Tibial nerve (tissue), 4 donors: ENCODE results near the gene TTC7B.

Source experiments
- EP300 ChIP-seq, 2 donors: sonication (generic); formaldehyde crosslinking; IDR thresholded peaks; one replicate each; pipeline ENCODE4 v1.6.1; 2017; ENCODE audit warnings: antibody characterized with exemption in 2 of 2, mild to moderate bottlenecking in 1 of 2
- POLR2A ChIP-seq, 2 donors: fragments of 450-650 bp; IDR thresholded peaks; one replicate each; pipeline ENCODE4 v1.6.1; 2017; ENCODE audit warnings: antibody characterized with exemption in 2 of 2, mild to moderate bottlenecking in 2 of 2, moderate library complexity in 2 of 2
- TF ChIP-seq, protein P1 (sequence below), 5 experiments: fragments of 200-600 bp in 3 of 5; fragments of 450-650 bp in 2 of 5; sonication (generic) in 3 of 5; IDR thresholded peaks; one replicate each; pipeline ENCODE4 v1.5.1; 2016 to 2019; ENCODE audit warnings: antibody characterized with exemption in 5 of 5, mild to moderate bottlenecking in 3 of 5, moderate library complexity in 2 of 5

- TF ChIP-seq, protein P1, sequence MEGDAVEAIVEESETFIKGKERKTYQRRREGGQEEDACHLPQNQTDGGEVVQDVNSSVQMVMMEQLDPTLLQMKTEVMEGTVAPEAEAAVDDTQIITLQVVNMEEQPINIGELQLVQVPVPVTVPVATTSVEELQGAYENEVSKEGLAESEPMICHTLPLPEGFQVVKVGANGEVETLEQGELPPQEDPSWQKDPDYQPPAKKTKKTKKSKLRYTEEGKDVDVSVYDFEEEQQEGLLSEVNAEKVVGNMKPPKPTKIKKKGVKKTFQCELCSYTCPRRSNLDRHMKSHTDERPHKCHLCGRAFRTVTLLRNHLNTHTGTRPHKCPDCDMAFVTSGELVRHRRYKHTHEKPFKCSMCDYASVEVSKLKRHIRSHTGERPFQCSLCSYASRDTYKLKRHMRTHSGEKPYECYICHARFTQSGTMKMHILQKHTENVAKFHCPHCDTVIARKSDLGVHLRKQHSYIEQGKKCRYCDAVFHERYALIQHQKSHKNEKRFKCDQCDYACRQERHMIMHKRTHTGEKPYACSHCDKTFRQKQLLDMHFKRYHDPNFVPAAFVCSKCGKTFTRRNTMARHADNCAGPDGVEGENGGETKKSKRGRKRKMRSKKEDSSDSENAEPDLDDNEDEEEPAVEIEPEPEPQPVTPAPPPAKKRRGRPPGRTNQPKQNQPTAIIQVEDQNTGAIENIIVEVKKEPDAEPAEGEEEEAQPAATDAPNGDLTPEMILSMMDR (IDR thresholded peaks at IDR 0.05): no peak
- TF ChIP-seq EP300 (IDR thresholded peaks at IDR 0.05) (no peak), POLR2A (IDR thresholded peaks at IDR 0.05) (no peak)
Observed at GRCh38 chr14:90661866-90662265, 154.4 kb downstream of the TTC7B start.
